Measurements from ENCODE around the gene RTL10. TPM values are rescaled to one million over a fixed set of nuclear protein-coding genes. Genes with fewer than 3 reads are reported as not detected.

RTL10 gene
- total and polyA plus RNA-seq, 2 of the 13 experiments (the other 11 are each of a cell fraction or from before 2014, with no cell fraction given): 14.1 to 15.8 TPM

- no peak for FAIRE-seq
- Histone ChIP-seq H3K27me3 (ENCODE audit: control insufficient read depth in 1 of 2, insufficient read depth in 2 of 2, low read length in 2 of 2) (no peaks in the 10 kb centered on the region), H3K4me2 (ENCODE audit: low read depth, low read length) (no peak overlapping the region), H3K27ac (ENCODE audit: extremely low read length, insufficient read depth, low read length) (no peak overlapping the region), H3K9me3 (ENCODE audit: low read length) (no peaks in the 10 kb centered on the region), H3K4me1 (ENCODE audit: insufficient read depth, low read length) (peaks cover 34% of the 10 kb centered on the region), H4K20me1 (ENCODE audit: insufficient read depth, low read length) (no peaks in the 10 kb centered on the region), H2AFZ (ENCODE audit: low read length) (no peak overlapping the region), H3K36me3 (replicated peaks in 1 of 2; ENCODE audit: control insufficient read depth in 1 of 2, insufficient read depth in 2 of 2, low read length in 2 of 2) (no peaks in the 10 kb centered on the region), H3K9ac (ENCODE audit: insufficient read depth, low read depth, low read length) (no peak overlapping the region), H3K79me2 (ENCODE audit: insufficient read depth, low read length) (no peaks in the 10 kb centered on the region), H3K4me3 (replicated peaks in 1 of 3; ENCODE audit: insufficient read depth in 1 of 3, low read depth in 2 of 3, low read length in 3 of 3) (no peak overlapping the region)
- ATAC-seq: no peak
- intact Hi-C loops (cut with micrococcal nuclease; ENCODE audit: unreplicated experiment) (no loop called here), in situ Hi-C loops (cut with HindIII; ENCODE audit: extremely low pct_ligation_motif_present, low pct_unique_long_range_greater_than_20kb) (no loop called here)
- POLR2A ChIA-PET: no interaction called here
- 94% methylated on average over 18 of the region's 26 CpGs for WGBS (ENCODE audit: low lambda C conversion rate)
- CTCF ChIA-PET (ENCODE audit: low intra/inter-chr PET ratio, low total read pairs): no interaction called here
- no peak for DNase-seq (ENCODE audit: low spot score)
- BruUV-seq (replicated peaks): no TSS peak
- TF ChIP-seq ZBTB3 (CRISPR knock-in tag; IDR thresholded peaks at IDR 0.05; ENCODE audit: borderline replicate concordance, low read depth) (no peak), SOX6 (IDR thresholded peaks at IDR 0.05) (no peak), SOX6 (CRISPR knock-in tag; IDR thresholded peaks at IDR 0.05) (no peak), ZNF674 (CRISPR knock-in tag; IDR thresholded peaks at IDR 0.05; ENCODE audit: low read depth) (no peak), NR2F6 (IDR thresholded peaks at IDR 0.05) (no peak), NR2F6 (CRISPR knock-in tag; IDR thresholded peaks at IDR 0.05) (no peak), ZFAT (CRISPR knock-in tag; conservative IDR thresholded peaks at IDR 0.05) (no peak), ZEB1 (IDR thresholded peaks at IDR 0.05; ENCODE audit: insufficient replicate concordance, low read depth) (no peak), ZSCAN29 (CRISPR knock-in tag; conservative IDR thresholded peaks at IDR 0.05) (no peak), ZNF282 (IDR thresholded peaks at IDR 0.05; ENCODE audit: partially characterized antibody) (no peak), ZNF839 (CRISPR knock-in tag; IDR thresholded peaks at IDR 0.05; ENCODE audit: borderline replicate concordance) (no peak), PLSCR1 (CRISPR knock-in tag; IDR thresholded peaks at IDR 0.05; ENCODE audit: borderline replicate concordance) (no peak), HHEX (CRISPR knock-in tag; IDR thresholded peaks at IDR 0.05) (no peak), ATF7 (IDR thresholded peaks at IDR 0.05) (no peak), ATF7 (CRISPR knock-in tag; IDR thresholded peaks at IDR 0.05) (no peak), MTERF4 (CRISPR knock-in tag; IDR thresholded peaks at IDR 0.05) (no peak), SKIL (CRISPR knock-in tag; IDR thresholded peaks at IDR 0.05; ENCODE audit: borderline replicate concordance) (no peak), CENPBD1 (CRISPR knock-in tag; IDR thresholded peaks at IDR 0.05; ENCODE audit: borderline replicate concordance, low read depth) (no peak)
- TF ChIP-seq, protein P1, sequence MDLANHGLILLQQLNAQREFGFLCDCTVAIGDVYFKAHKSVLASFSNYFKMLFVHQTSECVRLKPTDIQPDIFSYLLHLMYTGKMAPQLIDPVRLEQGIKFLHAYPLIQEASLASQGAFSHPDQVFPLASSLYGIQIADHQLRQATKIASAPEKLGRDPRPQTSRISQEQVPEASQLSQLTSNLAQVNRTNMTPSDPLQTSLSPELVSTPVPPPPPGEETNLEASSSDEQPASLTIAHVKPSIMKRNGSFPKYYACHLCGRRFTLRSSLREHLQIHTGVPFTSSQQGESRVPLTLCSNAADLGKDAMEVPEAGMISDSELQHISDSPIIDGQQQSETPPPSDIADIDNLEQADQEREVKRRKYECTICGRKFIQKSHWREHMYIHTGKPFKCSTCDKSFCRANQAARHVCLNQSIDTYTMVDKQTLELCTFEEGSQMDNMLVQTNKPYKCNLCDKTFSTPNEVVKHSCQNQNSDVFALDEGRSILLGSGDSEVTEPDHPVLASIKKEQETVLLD (CRISPR knock-in tag; IDR thresholded peaks at IDR 0.05; ENCODE audit: low read depth): no peak
These were observed 28.0 kb upstream of the RTL10 start for GRCh38 chr22:19882446-19883381.

Data from HepG2 (cell line).